Esophagus mucosa (tissue), 1 donor: ENCODE results near the gene USP13. TPM values are rescaled to one million over a fixed set of nuclear protein-coding genes. Genes with fewer than 3 reads are reported as not detected.
"Not testable (repeated sequence)": the region's sequence is repeated elsewhere in the genome, so short reads cannot be mapped to it uniquely, and the experiment has no call there.

Source experiments
- ATAC-seq: fragments of 200-7000 bp; cut with Tn5 transposase; one replicate; pipeline ENCODE4 v1.9.1; 2020
- total RNA-seq: library from RNA; stranded (reverse); gene quantifications from one replicate; pipeline ENCODE4 v1.2.4, GENCODE V29; 2023
- donor health status: DM: yes; HTN: yes; CAD: no.

Gene USP13, protein sequence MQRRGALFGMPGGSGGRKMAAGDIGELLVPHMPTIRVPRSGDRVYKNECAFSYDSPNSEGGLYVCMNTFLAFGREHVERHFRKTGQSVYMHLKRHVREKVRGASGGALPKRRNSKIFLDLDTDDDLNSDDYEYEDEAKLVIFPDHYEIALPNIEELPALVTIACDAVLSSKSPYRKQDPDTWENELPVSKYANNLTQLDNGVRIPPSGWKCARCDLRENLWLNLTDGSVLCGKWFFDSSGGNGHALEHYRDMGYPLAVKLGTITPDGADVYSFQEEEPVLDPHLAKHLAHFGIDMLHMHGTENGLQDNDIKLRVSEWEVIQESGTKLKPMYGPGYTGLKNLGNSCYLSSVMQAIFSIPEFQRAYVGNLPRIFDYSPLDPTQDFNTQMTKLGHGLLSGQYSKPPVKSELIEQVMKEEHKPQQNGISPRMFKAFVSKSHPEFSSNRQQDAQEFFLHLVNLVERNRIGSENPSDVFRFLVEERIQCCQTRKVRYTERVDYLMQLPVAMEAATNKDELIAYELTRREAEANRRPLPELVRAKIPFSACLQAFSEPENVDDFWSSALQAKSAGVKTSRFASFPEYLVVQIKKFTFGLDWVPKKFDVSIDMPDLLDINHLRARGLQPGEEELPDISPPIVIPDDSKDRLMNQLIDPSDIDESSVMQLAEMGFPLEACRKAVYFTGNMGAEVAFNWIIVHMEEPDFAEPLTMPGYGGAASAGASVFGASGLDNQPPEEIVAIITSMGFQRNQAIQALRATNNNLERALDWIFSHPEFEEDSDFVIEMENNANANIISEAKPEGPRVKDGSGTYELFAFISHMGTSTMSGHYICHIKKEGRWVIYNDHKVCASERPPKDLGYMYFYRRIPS
- 3.3 TPM for total RNA-seq

DNA sequence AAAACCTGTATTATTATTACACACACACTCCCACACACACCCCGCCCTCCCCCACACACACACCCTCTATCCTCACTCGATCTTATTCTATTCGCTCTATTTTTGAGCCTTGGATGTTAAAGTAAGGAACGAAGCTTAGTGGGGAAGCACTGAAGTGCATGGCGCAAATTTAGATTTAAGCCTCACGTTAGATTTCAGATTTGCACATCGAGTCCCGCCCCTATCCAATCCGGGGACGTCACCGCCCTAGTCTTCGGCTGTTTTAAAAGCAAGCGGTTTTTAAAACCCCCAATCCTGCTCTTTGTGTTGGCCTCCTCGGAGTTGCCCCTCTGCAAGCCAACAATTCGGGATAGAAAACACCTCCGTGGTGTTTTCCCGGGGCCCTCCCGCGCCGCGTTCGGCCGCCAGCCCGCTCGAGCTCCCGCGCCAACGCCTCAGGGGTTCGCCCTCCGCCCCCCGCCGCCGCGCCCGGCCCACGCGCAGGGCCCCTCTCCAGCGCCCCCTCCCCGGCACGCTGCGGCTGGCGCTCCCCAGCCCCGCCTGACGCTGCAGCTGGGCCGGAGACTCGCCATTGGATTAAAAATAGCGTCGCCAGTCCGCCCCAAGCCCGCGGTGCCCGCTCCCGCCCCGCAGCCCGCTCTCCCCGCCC is at the start of gene USP13:
TSS of gene USP13 (plus strand) at position 594 of the 649 bp plus-strand sequence. CDS start 186 bp downstream, outside the sequence.
- peak; percentile 64 for ATAC-seq

DNA sequence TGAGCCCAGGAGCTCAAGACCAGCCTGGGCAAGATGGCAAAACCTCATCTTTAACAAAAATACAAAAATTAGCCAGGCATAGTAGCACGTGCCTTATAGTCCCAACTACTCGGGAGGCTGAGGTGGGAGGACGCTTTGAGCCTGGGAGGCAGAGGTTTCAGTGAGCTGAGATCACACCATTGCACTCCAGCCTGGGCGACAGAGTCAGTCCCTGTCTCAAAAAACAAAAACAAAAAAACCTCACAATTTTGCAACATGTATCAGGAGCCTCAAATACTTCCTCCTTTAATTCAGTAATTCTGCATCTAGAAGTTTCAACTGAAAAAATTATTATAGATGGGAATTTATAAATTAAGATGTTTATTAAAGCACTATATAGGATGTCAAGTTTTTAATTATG is 49.5 kb upstream of the USP13 start:
- ATAC-seq, result no peak

DNA sequence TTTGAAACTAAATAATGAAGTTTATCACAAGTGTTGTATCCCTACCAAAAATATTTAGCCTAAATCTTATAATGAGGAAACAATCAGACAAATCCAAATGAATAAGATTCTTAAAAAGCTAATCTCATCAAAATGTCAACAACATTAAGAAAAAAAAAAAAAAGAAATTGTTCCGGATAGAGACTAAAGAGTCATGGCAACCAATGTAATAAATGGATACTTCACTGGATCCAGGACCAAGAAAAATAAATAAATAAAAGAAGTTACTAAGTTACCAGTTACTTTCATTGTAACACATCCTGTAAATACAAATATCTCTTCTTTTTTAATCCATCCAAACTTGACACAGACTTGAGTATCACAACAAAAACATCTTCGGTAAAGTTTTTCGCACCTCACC is 49.0 kb upstream of the USP13 start:
- no peak for ATAC-seq

DNA sequence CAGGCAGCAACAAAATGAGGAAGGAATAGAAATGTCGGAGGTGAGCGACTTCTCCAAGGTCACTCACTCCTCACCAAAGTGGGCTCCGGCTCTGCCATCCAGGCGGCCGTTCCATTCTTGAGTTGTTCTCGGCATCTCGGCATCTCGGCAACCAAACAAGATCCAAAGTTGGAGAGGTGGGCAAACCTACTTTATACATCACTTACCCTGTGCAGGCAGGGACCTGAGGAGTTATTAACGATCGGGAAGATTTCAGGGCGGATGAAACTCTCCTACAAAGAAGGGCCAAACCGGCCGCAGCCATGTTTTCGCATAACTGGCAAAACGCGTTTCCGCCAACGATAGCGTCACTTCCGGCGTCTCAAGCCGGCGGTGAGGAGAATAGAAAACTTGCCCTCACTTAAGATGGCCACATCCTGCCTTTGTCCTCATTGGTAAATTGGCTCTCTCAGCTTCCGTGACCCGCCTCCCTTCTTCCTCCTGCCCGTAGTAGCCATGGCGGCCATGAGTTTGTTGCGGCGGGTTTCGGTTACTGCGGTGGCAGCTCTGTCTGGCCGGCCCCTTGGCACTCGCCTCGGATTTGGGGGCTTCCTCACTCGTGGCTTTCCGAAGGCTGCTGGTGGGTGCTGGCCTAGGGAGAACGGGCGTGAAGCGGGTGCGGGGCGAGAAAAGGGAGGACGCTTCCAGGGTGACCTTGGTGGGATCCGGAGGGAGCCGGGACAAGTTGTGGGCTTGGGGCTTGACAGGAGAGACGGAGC is 48.3 kb upstream of the USP13 start, which contains the start of the genes MRPL47 and NDUFB5:
TSS of gene MRPL47 (minus strand) at position 318 of the 758 bp plus-strand sequence. CDS start at position 304, 14 bp downstream.
TSS of gene NDUFB5 (plus strand) at position 474 of the 758 bp plus-strand sequence. CDS start at position 496, 22 bp downstream.
- peak; percentile 100 for ATAC-seq

DNA sequence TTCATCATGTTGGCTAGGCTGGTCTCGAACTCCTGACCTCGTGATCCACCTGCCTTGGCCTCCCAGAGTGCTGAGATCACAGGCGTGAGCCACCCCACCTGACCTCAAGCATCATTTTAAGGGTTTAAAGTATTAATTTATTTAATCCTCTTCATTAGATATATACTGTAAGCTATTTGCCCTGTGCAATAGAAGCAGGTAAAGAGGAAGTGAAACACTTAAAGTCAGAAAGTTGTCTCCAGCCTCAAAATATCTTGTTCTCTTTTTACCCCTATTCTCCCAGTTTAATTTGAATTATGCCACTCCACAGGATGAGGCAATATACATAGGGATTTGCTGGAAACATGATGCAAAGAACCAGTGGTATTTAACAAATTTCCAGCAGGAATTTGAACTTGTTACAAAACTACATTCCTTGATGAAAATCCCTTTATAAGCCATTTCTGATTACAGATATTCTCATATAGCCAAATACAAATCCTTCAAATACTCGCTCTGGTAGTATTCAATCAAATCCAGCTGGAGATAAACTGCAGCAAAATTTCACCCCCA is 46.2 kb upstream of the USP13 start:
- no peak for ATAC-seq

GRCh38 chr3:179608931-179609720 is 43.7 kb upstream of the USP13 start:
- ATAC-seq, result no peak

DNA sequence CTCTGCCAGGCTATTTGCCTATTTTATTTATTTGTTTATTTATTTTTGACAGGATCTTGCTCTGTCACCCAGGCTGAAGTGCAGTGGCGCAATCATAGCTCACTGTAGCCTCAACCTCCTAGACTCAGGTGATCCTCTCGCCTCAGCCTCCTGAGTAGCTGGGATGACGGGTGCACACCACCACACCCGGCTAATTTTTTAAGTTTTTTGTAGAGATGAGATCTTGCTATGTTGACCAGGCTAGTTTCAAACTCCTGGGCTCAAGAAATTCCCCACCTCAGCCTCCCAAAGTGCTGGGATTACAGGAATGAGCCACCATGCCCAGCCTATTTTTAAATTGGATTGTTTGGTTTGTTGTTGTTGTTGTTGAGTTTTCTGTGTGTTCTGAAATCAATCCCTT is 42.8 kb upstream of the USP13 start:
- no peak for ATAC-seq

DNA sequence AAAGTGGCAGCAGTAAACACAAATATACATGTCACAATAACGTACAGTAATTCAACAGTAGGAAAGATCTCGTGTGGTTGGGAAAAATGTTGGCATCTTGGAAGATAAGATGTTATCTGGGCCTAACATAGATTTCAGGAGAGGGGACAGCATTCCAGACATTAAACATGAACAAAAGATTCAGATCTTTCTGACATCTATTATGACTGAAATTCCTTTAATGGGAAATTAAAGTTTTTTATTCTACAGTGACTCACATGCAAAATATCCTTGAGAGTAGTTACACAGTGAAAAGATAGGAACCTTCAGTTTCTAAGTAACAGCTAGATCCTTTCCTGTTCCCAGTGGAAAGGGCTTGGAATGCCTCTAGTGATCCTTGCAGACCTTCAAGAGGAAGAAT is 39.0 kb upstream of the USP13 start:
- no peak for ATAC-seq

DNA sequence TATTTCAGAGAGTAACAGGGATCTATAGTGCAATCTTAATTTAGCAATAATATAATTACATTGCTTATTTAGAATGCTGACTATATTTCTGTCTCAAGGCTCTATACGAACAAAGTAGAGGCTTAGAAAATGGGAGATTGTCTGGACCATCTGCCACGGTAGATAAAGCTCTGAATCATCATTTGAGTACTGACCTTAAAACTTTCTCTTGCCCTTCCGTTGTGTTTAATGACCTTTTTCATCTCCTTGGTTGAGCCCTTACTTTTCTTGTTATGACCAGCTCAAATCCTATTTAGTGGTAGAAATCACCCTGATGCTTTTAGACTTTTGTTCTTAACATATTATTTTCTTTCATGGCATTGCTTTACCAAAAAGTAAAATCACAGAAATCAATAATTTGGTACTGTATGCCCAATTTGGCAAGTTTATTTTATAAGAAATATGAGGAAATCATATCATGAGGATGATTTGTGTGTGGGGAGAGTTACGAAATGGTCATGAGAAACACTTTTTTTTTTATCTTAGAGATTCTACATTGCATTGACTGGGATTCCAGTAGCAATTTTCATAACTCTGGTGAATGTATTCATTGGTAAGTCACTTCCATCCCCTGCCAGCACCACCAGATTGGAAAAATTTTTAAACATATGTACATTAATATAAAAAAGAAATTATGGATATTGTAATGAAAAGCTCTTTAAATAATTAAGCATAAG is 37.2 kb upstream of the USP13 start:
- no peak for ATAC-seq

GRCh38 chr3:179622023-179622422 is 30.8 kb upstream of the USP13 start:
- no peak for ATAC-seq

GRCh38 chr3:179624451-179624850 is 28.4 kb upstream of the USP13 start:
- ATAC-seq, result no peak

GRCh38 chr3:179630753-179631451 is 21.9 kb upstream of the USP13 start:
- no peak for ATAC-seq

DNA sequence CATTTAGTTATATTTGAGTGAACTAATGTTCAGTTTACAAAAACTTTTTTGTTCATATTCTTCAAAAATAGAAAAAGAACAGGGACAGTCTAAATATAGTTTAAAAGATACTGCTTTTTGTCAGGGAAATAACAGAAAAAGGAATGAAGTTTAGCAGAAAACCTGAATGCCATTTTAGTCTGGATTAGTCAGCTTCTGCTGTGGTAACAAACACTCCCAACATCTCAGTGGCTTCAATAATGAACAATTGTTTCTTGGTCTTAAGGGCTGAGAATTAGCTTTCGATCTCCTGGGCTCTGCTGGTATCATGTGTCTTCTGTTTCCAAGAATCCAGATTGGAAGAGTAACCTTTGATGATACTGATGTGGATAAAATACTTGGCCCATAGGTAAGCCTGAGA is 12.4 kb upstream of the USP13 start:
- ATAC-seq, result no peak

DNA sequence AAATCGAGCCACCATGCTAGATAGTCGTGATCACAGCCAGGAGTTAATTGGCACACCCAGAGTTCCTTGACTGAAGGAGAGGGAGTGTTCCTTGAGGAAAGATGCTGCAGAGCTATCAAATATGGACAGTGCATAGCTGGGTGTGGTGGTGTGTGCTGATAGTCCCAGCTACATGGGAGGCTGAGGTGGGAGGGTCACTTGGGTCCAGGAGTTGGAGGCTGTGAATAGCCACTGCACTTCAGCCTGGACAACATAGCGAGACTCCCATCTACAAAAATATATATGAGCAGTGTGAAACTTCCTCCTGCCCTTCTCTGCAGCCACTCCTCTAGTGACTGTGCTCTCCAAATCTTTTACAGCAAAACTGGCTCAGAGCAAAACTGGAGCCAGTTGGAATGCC is 10.0 kb upstream of the USP13 start:
- ATAC-seq, result no peak

DNA sequence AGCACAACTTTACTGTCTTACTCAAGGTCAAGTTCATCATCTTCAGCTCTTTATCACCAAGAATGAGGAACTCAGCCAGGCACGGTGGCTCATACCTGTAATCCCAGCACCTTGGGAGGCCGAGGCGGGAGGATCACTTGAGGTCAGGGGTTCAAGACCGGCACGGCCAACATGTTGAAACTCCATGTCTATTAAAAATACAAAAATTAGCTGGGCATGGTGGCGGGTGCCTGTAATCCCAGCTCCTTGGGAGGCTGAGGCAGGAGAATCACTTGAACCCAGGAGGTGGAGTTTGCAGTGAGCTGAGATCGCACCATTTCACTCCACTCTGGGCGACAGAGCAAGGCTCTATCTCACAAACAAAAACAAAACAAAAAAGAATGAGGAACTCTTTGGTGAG is 9.0 kb upstream of the USP13 start:
- not testable (repeated sequence) for ATAC-seq

- no peak for ATAC-seq
Measured at GRCh38 chr3:179646177-179646576, 6.7 kb upstream of the USP13 start.

DNA sequence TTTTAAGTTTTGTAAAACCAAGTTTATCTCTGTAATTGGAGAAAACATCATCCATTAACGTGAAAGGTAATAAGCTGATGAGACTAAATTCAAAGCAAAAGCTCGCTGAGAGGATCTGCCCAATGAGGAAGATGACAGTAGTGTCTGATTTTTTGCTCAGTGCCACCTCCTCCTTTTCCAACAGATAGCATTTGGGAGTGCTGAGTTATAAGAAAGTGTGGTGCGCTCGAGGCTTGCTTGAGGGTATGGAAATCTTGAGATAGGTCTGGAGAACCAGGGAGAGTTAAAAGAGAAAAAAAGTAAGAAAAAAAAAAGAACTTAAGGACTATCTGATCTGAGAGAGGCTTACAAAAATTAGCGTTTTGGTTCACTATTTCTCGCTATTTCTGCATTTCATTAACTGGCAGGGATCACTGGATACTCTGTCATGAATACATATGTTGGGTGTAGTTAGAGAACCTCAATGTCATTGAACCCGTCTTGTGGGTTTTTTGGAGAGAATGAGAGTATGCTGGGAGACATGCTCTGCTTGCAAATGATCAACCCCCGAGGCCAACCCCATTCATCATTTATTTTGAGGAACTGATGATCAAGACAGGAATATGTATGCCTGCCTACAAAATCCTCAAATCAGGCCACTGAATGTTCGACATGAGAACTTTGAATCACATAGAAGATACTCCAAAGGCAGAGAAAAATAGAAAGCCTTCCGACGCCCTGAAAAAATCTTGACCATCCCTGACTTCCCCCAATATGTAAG is 973 bp upstream of the USP13 start:
- ATAC-seq, result no peak

DNA sequence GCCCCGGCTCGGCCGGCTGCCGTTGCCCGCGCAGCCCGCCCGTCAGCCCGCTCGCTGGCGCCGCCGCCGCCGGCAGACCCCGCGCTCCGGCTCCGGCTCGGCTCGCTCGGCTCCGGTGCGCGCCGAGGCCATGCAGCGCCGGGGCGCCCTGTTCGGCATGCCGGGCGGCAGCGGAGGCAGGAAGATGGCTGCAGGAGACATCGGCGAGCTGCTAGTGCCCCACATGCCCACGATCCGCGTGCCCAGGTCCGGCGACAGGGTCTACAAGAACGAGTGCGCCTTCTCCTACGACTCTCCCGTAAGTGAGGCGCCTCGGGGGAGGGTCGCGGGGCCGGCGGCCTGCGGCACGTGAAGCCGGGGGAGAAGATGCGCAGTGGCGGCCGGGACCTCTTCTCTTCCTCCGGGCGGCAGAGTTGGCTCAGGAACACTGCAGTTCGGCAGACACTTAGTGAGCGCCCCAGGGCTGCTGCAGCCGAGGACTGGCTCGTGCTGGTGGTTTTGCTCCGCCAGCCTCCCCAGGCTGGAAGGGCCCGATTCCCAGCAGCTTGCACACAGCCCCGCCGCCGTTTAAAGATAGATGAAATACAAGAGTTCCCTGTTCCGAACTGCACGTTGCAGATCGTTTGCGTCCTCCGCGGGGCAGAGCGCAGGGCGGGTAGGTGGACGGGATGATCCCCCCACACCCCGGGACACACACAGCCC is 407 bp downstream of the USP13 start:
- peak; percentile 82 for ATAC-seq
